Activated CD4-positive, alpha-beta T cell treated with anti-CD3 and anti-CD28 coated beads, Interleukin-2, amount 10 ng/mL, durations not matched to agents 24 days and 14 days (primary cell): ENCODE data around the gene PLEKHH2. TPM values are rescaled to one million over a fixed set of nuclear protein-coding genes. Genes with fewer than 3 reads are reported as not detected.
"Not testable (repeated sequence)": the region's sequence is repeated elsewhere in the genome, so short reads cannot be mapped to it uniquely, and the experiment has no call there.

Experiments
- DNase-seq: peaks from one replicate; pipeline ENCODE4 v3.0.0; 2022
- H3K27ac Mint-ChIP-seq: one replicate; pipeline ENCODE4 v1.8.0; 2022; ENCODE audit warnings: mild to moderate bottlenecking, mixed read lengths
- H3K27me3 Mint-ChIP-seq: one replicate; pipeline ENCODE4 v1.8.0; 2022; ENCODE audit warnings: mixed read lengths
- H3K36me3 Mint-ChIP-seq: one replicate; pipeline ENCODE4 v1.8.0; 2022; ENCODE audit warnings: low read depth, mild to moderate bottlenecking, mixed read lengths
- H3K4me1 Mint-ChIP-seq: one replicate; pipeline ENCODE4 v1.8.0; 2021; ENCODE audit warnings: mixed read lengths
- H3K4me3 Mint-ChIP-seq: one replicate; pipeline ENCODE4 v1.8.0; 2022; ENCODE audit warnings: mild to moderate bottlenecking, moderate library complexity, mixed read lengths
- H3K9me3 Mint-ChIP-seq: one replicate; pipeline ENCODE4 v1.8.0; 2021; ENCODE audit warnings: mixed read lengths
- intact Hi-C: fragments of 100-400 bp; cut with micrococcal nuclease; formaldehyde crosslinking; loops from one replicate; pipeline ENCODE4 v1.15.1; 2023
- total RNA-seq: library from RNA; stranded (reverse); gene quantifications from 2 replicates; pipeline ENCODE4 v1.2.3, GENCODE V29; 2022

Gene PLEKHH2
- total RNA-seq, 1 donor from 2014 or later: 0.65 TPM

- intact Hi-C loops: no loop called here
- Mint-ChIP-seq H3K36me3 (no peaks in the 10 kb centered on the region), H3K9me3 (no peaks in the 10 kb centered on the region), H3K4me3 (no peak overlapping the region), H3K27ac (no peak overlapping the region), H3K27me3 (peaks cover 12% of the 10 kb centered on the region), H3K4me1 (no peaks in the 10 kb centered on the region)
- DNase-seq: no peak
Measured at GRCh38 chr2:43715300-43716098, 78.4 kb downstream of the PLEKHH2 start.

GRCh38 chr2:43717322-43717721 lies 80.3 kb downstream of the PLEKHH2 start:
- Mint-ChIP-seq H3K27ac (no peak overlapping the region), H3K9me3 (no peaks in the 10 kb centered on the region), H3K27me3 (peaks cover 10% of the 10 kb centered on the region), H3K36me3 (no peaks in the 10 kb centered on the region), H3K4me1 (no peaks in the 10 kb centered on the region), H3K4me3 (no peak overlapping the region)
- no peak for DNase-seq
- intact Hi-C loops: no loop called here

- no peak overlapping the region for H3K27ac Mint-ChIP-seq
- peaks cover 11% of the 10 kb centered on the region for H3K27me3 Mint-ChIP-seq
- no peaks in the 10 kb centered on the region for H3K4me1 Mint-ChIP-seq
Measured at GRCh38 chr2:43718530-43719124, 81.6 kb downstream of the PLEKHH2 start.

GRCh38 chr2:43724728-43725526 lies 87.9 kb downstream of the PLEKHH2 start:
- H3K4me3 Mint-ChIP-seq: no peak overlapping the region
- intact Hi-C loops: no loop called here
- H3K27me3 Mint-ChIP-seq: peaks cover 13% of the 10 kb centered on the region
- no peaks in the 10 kb centered on the region for H3K9me3 Mint-ChIP-seq
- no peaks in the 10 kb centered on the region for H3K36me3 Mint-ChIP-seq
- no peak overlapping the region for H3K27ac Mint-ChIP-seq
- DNase-seq: no peak
- no peaks in the 10 kb centered on the region for H3K4me1 Mint-ChIP-seq

More at GRCh38 chr2:43718530-43719124, 81.6 kb downstream of the PLEKHH2 start:
- no peaks in the 10 kb centered on the region for H3K9me3 Mint-ChIP-seq
- DNase-seq: no peak
- H3K36me3 Mint-ChIP-seq: no peaks in the 10 kb centered on the region
- intact Hi-C loops: no loop called here
- H3K4me3 Mint-ChIP-seq: no peak overlapping the region

- no peak for DNase-seq
- Mint-ChIP-seq H3K4me1 (no peaks in the 10 kb centered on the region), H3K27ac (no peak overlapping the region), H3K36me3 (no peaks in the 10 kb centered on the region), H3K27me3 (peaks cover 11% of the 10 kb centered on the region), H3K9me3 (no peaks in the 10 kb centered on the region), H3K4me3 (no peak overlapping the region)
- intact Hi-C loops: no loop called here
Measured at GRCh38 chr2:43725711-43726246, 88.7 kb downstream of the PLEKHH2 start.

GRCh38 chr2:43726961-43727633 lies 90.0 kb downstream of the PLEKHH2 start:
- intact Hi-C loops, H3K36me3 Mint-ChIP-seq, DNase-seq, H3K9me3 Mint-ChIP-seq, H3K4me1 Mint-ChIP-seq, H3K4me3 Mint-ChIP-seq, H3K27ac Mint-ChIP-seq: not testable (repeated sequence)
- H3K27me3 Mint-ChIP-seq: peaks cover 11% of the 10 kb centered on the region

- no peak for DNase-seq
- Mint-ChIP-seq H3K27me3 (peaks cover 14% of the 10 kb centered on the region), H3K9me3 (no peaks in the 10 kb centered on the region), H3K4me3 (no peak overlapping the region), H3K4me1 (no peaks in the 10 kb centered on the region), H3K27ac (no peak overlapping the region), H3K36me3 (no peaks in the 10 kb centered on the region)
- intact Hi-C loops: no loop called here
Measured at GRCh38 chr2:43727634-43728014, 90.6 kb downstream of the PLEKHH2 start.

GRCh38 chr2:43729491-43730174 lies 92.6 kb downstream of the PLEKHH2 start:
- no peaks in the 10 kb centered on the region for H3K4me1 Mint-ChIP-seq
- DNase-seq: no peak
- intact Hi-C loops: no loop called here
- no peaks in the 10 kb centered on the region for H3K9me3 Mint-ChIP-seq
- no peak overlapping the region for H3K4me3 Mint-ChIP-seq
- no peaks in the 10 kb centered on the region for H3K36me3 Mint-ChIP-seq
- H3K27ac Mint-ChIP-seq: no peak overlapping the region
- peaks cover 10% of the 10 kb centered on the region for H3K27me3 Mint-ChIP-seq

GRCh38 chr2:43731211-43731610 lies 94.2 kb downstream of the PLEKHH2 start:
- peak; percentile 3 for DNase-seq
- Mint-ChIP-seq H3K27ac (no peak overlapping the region), H3K4me1 (no peaks in the 10 kb centered on the region), H3K9me3 (no peaks in the 10 kb centered on the region), H3K27me3 (peaks cover 5% of the 10 kb centered on the region), H3K36me3 (no peaks in the 10 kb centered on the region), H3K4me3 (no peak overlapping the region)
- intact Hi-C loops: no loop called here

GRCh38 chr2:43736637-43737036 lies 99.6 kb downstream of the PLEKHH2 start:
- no peak overlapping the region for H3K27ac Mint-ChIP-seq
- H3K4me1 Mint-ChIP-seq: no peaks in the 10 kb centered on the region
- no peaks in the 10 kb centered on the region for H3K9me3 Mint-ChIP-seq
- DNase-seq: no peak
- no peak overlapping the region for H3K4me3 Mint-ChIP-seq
- H3K27me3 Mint-ChIP-seq: peaks cover 5% of the 10 kb centered on the region
- no peaks in the 10 kb centered on the region for H3K36me3 Mint-ChIP-seq
- intact Hi-C loops: no loop called here

- intact Hi-C loops: no loop called here
- Mint-ChIP-seq H3K27ac (no peak overlapping the region), H3K36me3 (no peaks in the 10 kb centered on the region), H3K4me1 (no peaks in the 10 kb centered on the region), H3K9me3 (no peaks in the 10 kb centered on the region), H3K27me3 (peaks cover 5% of the 10 kb centered on the region), H3K4me3 (no peak overlapping the region)
- DNase-seq: peak; percentile 41
Measured at GRCh38 chr2:43737097-43737854, 100.2 kb downstream of the PLEKHH2 start.

- Mint-ChIP-seq H3K36me3 (no peaks in the 10 kb centered on the region), H3K27ac (no peak overlapping the region), H3K27me3 (no peaks in the 10 kb centered on the region), H3K4me3 (no peak overlapping the region), H3K9me3 (no peaks in the 10 kb centered on the region), H3K4me1 (no peaks in the 10 kb centered on the region)
- DNase-seq: no peak
- intact Hi-C loops: no loop called here
Measured at GRCh38 chr2:43737855-43738254, 100.8 kb downstream of the PLEKHH2 start.
